ENCODE measurements around the gene GSTM3. TPM values are rescaled to one million over a fixed set of nuclear protein-coding genes. Genes with fewer than 3 reads are reported as not detected.
A peak's percentile ranks its signal among the peaks of the same experiment; 100 is the strongest.

The GSTM3 gene
- total and polyA plus RNA-seq, 2 of the 13 experiments (the other 11 are each of a cell fraction or from before 2014, with no cell fraction given), result 127 to 142 TPM

- Histone ChIP-seq H2AFZ (ENCODE audit: low read length) (no peak overlapping the region), H3K4me1 (ENCODE audit: insufficient read depth, low read length) (no peaks in the 10 kb centered on the region), H4K20me1 (ENCODE audit: insufficient read depth, low read length) (no peaks in the 10 kb centered on the region), H3K4me3 (replicated peaks in 1 of 3; ENCODE audit: insufficient read depth in 1 of 3, low read depth in 2 of 3, low read length in 3 of 3) (no peak overlapping the region), H3K36me3 (replicated peaks in 1 of 2; ENCODE audit: control insufficient read depth in 1 of 2, insufficient read depth in 2 of 2, low read length in 2 of 2) (no peaks in the 10 kb centered on the region), H3K79me2 (ENCODE audit: insufficient read depth, low read length) (no peaks in the 10 kb centered on the region), H3K27ac (ENCODE audit: extremely low read length, insufficient read depth, low read length) (no peak overlapping the region), H3K27me3 (ENCODE audit: control insufficient read depth in 1 of 2, insufficient read depth in 2 of 2, low read length in 2 of 2) (no peaks in the 10 kb centered on the region), H3K9me3 (ENCODE audit: low read length) (no peaks in the 10 kb centered on the region), H3K4me2 (ENCODE audit: low read depth, low read length) (no peak overlapping the region), H3K9ac (ENCODE audit: insufficient read depth, low read depth, low read length) (no peak overlapping the region)
- intact Hi-C loops (cut with micrococcal nuclease; ENCODE audit: unreplicated experiment), result no loop called here
- TF ChIP-seq YEATS2 (CRISPR knock-in tag; IDR thresholded peaks at IDR 0.05; ENCODE audit: borderline replicate concordance), result no peak
- peak; percentile 41 to 55; a peak in 1 of 4 replicates for TF ChIP-seq MAFK (conservative IDR thresholded peaks at IDR 0.05 in 1 of 2, IDR thresholded peaks at IDR 0.05 in 1 of 2; ENCODE audit: low read length in 2 of 2)
- TF ChIP-seq MAFF (IDR thresholded peaks at IDR 0.05; ENCODE audit: low read depth, low read length), result 0 out of 2 replicates have a peak, but pooled peaks have one; percentile 24
- in situ Hi-C loops (cut with HindIII; ENCODE audit: extremely low pct_ligation_motif_present, low pct_unique_long_range_greater_than_20kb), result no loop called here
- ATAC-seq (no peak), FAIRE-seq (no peak), DNase-seq (ENCODE audit: low spot score) (no peak)
- 6% methylated on average over 5 of the region's 6 CpGs for WGBS (ENCODE audit: low lambda C conversion rate)
- ChIA-PET POLR2A (no interaction called here), CTCF (ENCODE audit: low intra/inter-chr PET ratio, low total read pairs) (no interaction called here)
- no TSS peak for BruUV-seq (replicated peaks)
Measured at GRCh38 chr1:109691759-109692158, 49.1 kb downstream of the GSTM3 start.

- ChIA-PET CTCF (ENCODE audit: low intra/inter-chr PET ratio, low total read pairs) (no interaction called here), POLR2A (no interaction called here)
- DNase-seq (ENCODE audit: low spot score) (no peak), ATAC-seq (no peak), FAIRE-seq (no peak)
- Histone ChIP-seq H3K4me2 (ENCODE audit: low read depth, low read length) (no peak overlapping the region), H3K79me2 (ENCODE audit: insufficient read depth, low read length) (no peaks in the 10 kb centered on the region), H3K9ac (ENCODE audit: insufficient read depth, low read depth, low read length) (no peak overlapping the region), H3K36me3 (replicated peaks in 1 of 2; ENCODE audit: control insufficient read depth in 1 of 2, insufficient read depth in 2 of 2, low read length in 2 of 2) (no peaks in the 10 kb centered on the region), H3K27ac (ENCODE audit: extremely low read length, insufficient read depth, low read length) (no peak overlapping the region), H3K4me1 (ENCODE audit: insufficient read depth, low read length) (no peaks in the 10 kb centered on the region), H2AFZ (ENCODE audit: low read length) (no peak overlapping the region), H3K4me3 (replicated peaks in 1 of 3; ENCODE audit: insufficient read depth in 1 of 3, low read depth in 2 of 3, low read length in 3 of 3) (no peak overlapping the region), H3K27me3 (ENCODE audit: control insufficient read depth in 1 of 2, insufficient read depth in 2 of 2, low read length in 2 of 2) (no peaks in the 10 kb centered on the region), H3K9me3 (ENCODE audit: low read length) (no peaks in the 10 kb centered on the region), H4K20me1 (ENCODE audit: insufficient read depth, low read length) (no peaks in the 10 kb centered on the region)
- intact Hi-C loops (cut with micrococcal nuclease; ENCODE audit: unreplicated experiment), result no loop called here
- in situ Hi-C loops (cut with HindIII; ENCODE audit: extremely low pct_ligation_motif_present, low pct_unique_long_range_greater_than_20kb), result no loop called here
- no peak for TF ChIP-seq ZNF326 (CRISPR knock-in tag; IDR thresholded peaks at IDR 0.05; ENCODE audit: borderline replicate concordance)
- BruUV-seq (replicated peaks), result no TSS peak
- WGBS (ENCODE audit: low lambda C conversion rate), result 31% methylated on average over 3 of the region's 6 CpGs
Measured at GRCh38 chr1:109689844-109690405, 50.9 kb downstream of the GSTM3 start.

All from HepG2 (cell line).